Esophagus squamous epithelium (tissue), 4 donors: ENCODE results near the gene TMEM129.

ENCODE experiments used
- CTCF ChIP-seq, 6 experiments: fragments of 450-650 bp in 4 of 6; fragments of 200-600 bp in 2 of 6; sonication (generic) in 2 of 6; IDR thresholded peaks; one replicate each; pipeline ENCODE4 v1.5.1; 2016 to 2019; ENCODE audit warnings: antibody characterized with exemption in 6 of 6, mild to moderate bottlenecking in 4 of 6, moderate library complexity in 4 of 6
- POLR2A ChIP-seq, 4 donors: fragments of 450-650 bp; IDR thresholded peaks; one replicate each; pipeline ENCODE4 v1.6.1; 2017; ENCODE audit warnings: antibody characterized with exemption in 4 of 4, mild to moderate bottlenecking in 4 of 4, moderate library complexity in 3 of 4

DNA sequence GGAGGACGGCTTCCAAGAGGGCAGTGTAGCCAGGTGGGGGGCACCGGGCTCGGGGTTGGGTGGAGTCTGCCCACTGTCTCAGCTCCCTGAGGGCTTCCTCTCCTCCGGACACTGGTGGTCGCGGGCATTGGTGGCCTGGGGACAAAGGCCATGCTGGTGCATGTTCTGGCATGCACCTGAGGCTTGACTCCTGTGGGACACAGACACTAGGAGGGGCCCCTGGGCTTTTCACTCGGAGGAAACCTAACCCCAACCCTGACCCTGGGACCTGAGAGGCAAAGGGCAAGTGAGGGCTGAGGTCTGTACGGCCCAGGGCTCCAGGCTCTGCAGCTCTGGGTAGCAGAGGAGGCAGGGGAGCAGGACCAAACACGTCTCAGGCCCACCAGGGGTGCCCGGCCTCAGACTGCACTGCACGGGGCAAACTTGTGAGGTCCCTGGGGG lies 49.7 kb upstream of the TMEM129 start:
- TF ChIP-seq CTCF (IDR thresholded peaks at IDR 0.05) (no peak), POLR2A (IDR thresholded peaks at IDR 0.05) (no peak)
